HUES64 (cell line): ENCODE data around the gene ITPR2.

Experiments used
- H3K27ac ChIP-seq: 2 replicates; pipeline ENCODE4 v1.7.0; 2013; ENCODE audit warnings: low read depth, low read length, inconsistent platforms
- H3K27me3 ChIP-seq: 2 replicates; pipeline ENCODE4 v1.6.1; 2013; ENCODE audit warnings: mild to moderate bottlenecking, low read length; ENCODE audit not compliant: insufficient read depth
- H3K36me3 ChIP-seq: 2 replicates; pipeline ENCODE4 v1.6.1; 2013; ENCODE audit warnings: mild to moderate bottlenecking, low read length; ENCODE audit not compliant: insufficient read depth
- H3K4me1 ChIP-seq: 2 replicates; pipeline ENCODE4 v1.6.1; 2013; ENCODE audit warnings: mild to moderate bottlenecking, low read length, moderate library complexity; ENCODE audit not compliant: insufficient read depth
- H3K4me3 ChIP-seq: 2 replicates; pipeline ENCODE4 v1.5.1; 2013; ENCODE audit warnings: mild to moderate bottlenecking, low read length, moderate library complexity
- H3K9ac ChIP-seq: 2 replicates; pipeline ENCODE4 v1.6.1; 2013; ENCODE audit warnings: mild to moderate bottlenecking, low read depth, low read length
- H3K9me3 ChIP-seq: 2 replicates; pipeline ENCODE4 v1.6.1; 2013; ENCODE audit warnings: low read depth, low read length; ENCODE audit not compliant: insufficient read depth
- WGBS: fragments of 150-250, 120-280 bp; methylation state at CpG from one replicate; pipeline ENCODE4 v1.1.7; 2013; ENCODE audit warnings: missing lambda C conversion rate; 5-methylcytosine and 5-hydroxymethylcytosine counted together

ITPR2 gene

DNA sequence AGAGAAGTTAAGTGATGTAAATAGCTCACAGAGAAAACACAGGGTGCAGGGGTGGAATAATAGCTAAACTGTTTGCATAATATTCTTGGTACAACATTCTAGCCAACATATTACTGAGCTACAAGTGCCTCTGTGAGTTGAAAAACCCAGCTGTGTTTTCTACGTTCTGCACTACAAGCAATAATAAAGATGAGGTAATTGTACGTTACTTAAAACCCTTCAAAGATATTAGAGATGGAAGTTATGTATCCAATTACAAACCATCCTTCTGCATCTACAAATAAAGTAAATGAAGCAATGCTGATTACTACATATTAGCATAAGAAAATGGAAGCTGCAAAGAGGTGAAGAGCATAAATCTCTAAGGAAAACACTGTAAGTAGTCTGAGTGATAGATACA is 366.3 kb downstream of the ITPR2 start:
- no CpG with 5 or more reads among the region's 2 CpGs for WGBS
- Histone ChIP-seq H3K4me3 (no peak overlapping the region), H3K36me3 (no peaks in the 10 kb centered on the region), H3K9ac (no peak overlapping the region), H3K27ac (no peak overlapping the region), H3K4me1 (peaks cover 7% of the 10 kb centered on the region; the same call in 1 of the 2 replicates), H3K9me3 (no peaks in the 10 kb centered on the region), H3K27me3 (no peaks in the 10 kb centered on the region)

DNA sequence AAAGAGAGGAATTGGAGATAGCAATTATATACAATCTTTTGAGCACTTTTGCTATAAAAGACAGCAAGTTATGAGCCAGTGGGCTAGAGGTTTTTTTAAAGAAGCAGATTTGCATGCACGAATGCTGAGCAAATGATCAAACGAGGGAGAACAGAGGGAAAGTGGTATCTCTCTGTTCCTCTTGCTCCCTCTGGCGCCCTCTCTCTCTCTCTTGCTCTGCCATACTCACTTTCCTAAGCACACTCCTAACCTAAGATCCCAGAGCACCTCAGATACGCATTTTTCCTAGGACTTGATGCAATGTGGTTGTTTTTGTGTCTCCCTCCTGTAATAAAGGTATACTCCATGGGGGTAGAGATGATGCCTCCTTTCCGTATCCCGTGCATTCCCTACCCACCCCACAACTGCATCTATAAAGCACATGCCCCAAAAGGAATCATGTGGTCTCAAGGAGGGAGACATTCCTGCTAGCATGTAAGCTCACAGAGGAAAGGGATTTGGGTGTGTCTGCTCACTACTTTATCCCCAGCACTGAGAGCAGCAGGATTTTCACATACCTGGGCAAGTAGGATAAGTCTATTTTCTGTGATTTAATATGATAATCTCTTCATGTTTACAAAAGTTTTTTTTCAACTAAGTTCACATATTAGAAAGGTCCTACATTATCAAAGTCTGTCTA is 367.4 kb downstream of the ITPR2 start:
- H3K27ac ChIP-seq: no peak overlapping the region
- peaks cover 7% of the 10 kb centered on the region; the same call in 1 of the 2 replicates for H3K4me1 ChIP-seq
- H3K27me3 ChIP-seq: no peaks in the 10 kb centered on the region
- no peak overlapping the region for H3K9ac ChIP-seq
- no peaks in the 10 kb centered on the region for H3K9me3 ChIP-seq
- H3K4me3 ChIP-seq: no peak overlapping the region
- 82% methylated on average over 3 of the region's 6 CpGs for WGBS
- no peaks in the 10 kb centered on the region for H3K36me3 ChIP-seq

DNA sequence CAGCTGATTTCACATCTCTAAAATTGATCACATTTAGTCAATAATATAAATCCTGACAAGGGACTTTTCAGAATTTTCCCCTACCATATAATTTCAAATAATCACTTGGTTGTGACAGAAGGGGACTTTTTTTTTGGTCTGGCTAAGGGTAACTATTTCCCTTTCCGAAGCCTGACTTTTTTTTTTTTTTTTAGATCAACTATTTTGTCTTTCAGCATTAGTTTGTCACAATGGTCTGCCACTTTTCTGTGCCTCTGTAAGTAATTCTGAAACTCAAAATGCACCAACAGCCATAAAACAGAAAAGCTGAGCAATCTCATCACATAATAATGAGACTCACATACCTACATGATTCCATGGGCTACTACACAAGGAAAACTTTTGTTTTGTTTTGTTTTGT is 371.2 kb downstream of the ITPR2 start:
- H3K4me3 ChIP-seq: no peak overlapping the region
- H3K9me3 ChIP-seq: no peaks in the 10 kb centered on the region
- no peak overlapping the region for H3K9ac ChIP-seq
- 94% methylated on average over 1 of the region's 1 CpG for WGBS
- 0 out of 2 replicates have a peak, but pooled peaks cover 4% of the 10 kb centered on the region for H3K36me3 ChIP-seq
- no peak overlapping the region for H3K27ac ChIP-seq
- H3K27me3 ChIP-seq: no peaks in the 10 kb centered on the region
- H3K4me1 ChIP-seq: peaks cover 2% of the 10 kb centered on the region; the same call in 1 of the 2 replicates

DNA sequence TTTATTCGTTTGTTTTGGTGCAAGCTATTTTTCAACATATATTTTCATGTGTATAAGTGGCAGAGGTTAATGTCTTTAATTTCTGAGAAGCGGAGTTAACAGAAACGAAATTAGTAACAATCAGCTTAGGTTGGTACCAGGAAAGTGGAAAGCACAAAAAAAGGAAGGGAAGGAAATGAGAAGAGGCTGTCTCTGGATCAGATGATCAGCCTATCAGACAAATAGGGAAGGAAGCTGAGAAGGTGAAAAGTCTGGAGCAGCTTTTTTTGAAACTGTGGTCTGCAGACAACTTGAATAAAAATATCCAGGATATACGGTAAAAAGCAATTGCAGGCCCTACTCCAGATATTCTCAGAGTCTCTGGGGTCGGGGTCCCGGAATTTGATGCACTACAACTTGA is 372.6 kb downstream of the ITPR2 start:
- H3K9ac ChIP-seq: no peak overlapping the region
- H3K27ac ChIP-seq: no peak overlapping the region
- no peak overlapping the region for H3K4me3 ChIP-seq
- WGBS: 97% methylated on average over 5 of the region's 6 CpGs
- no peaks in the 10 kb centered on the region for H3K9me3 ChIP-seq
- H3K4me1 ChIP-seq: no peaks in the 10 kb centered on the region
- H3K36me3 ChIP-seq: 0 out of 2 replicates have a peak, but pooled peaks cover 4% of the 10 kb centered on the region
- H3K27me3 ChIP-seq: no peaks in the 10 kb centered on the region

DNA sequence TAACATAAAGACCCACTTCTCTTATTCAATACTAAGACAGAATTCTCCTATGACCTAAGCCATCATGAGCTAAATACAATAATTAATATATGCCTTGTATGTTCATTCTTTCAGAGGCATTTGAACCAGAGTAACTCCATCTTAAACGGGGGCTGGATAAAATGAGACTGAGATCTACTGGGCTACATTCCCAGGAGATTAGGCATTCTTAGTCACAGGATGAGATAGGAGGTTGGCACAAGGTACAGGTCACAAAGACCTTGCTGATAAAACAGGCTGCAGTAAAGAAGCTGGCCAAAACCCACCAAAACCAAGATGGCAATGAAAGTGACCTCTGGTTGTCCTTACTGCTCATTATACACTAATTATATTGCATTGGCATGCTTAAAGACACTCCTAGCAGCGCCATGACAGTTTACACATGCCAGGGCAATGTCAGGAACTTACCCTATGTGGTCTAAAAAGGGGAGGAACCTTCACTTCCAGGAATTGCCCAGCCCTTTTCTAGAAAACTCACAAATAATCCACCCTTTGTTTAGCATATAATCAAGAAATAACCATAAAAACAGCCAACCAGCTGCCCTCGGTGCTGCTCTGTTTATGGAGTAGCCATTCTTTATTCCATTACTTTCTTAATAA is 376.9 kb downstream of the ITPR2 start:
- Histone ChIP-seq H3K9me3 (no peaks in the 10 kb centered on the region), H3K4me3 (no peak overlapping the region), H3K27me3 (no peaks in the 10 kb centered on the region), H3K9ac (no peak overlapping the region), H3K36me3 (0 out of 2 replicates have a peak, but pooled peaks cover 4% of the 10 kb centered on the region), H3K27ac (no peak overlapping the region), H3K4me1 (no peaks in the 10 kb centered on the region)
- 79% methylated on average over 3 of the region's 3 CpGs for WGBS

DNA sequence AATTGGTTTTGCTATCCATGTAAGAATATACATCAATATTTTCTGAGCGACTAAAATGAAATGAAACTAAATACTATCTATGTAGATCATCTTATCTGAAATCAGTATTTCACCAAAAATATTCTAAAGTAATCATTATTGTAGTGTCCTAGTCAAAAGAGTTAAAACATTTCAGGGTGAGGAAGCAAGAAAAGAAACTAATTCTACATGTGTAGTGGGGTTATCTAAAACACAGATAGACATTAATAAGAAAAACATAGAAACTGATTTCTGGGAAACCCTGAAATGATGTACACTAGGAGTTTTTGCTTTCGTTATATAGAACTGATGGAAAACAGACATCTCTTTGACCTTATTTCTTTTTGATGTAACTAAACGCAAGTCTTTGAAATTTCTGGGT is 379.7 kb downstream of the ITPR2 start:
- H3K36me3 ChIP-seq: 0 out of 2 replicates have a peak, but pooled peaks cover 4% of the 10 kb centered on the region
- H3K4me1 ChIP-seq: no peaks in the 10 kb centered on the region
- H3K9me3 ChIP-seq: no peaks in the 10 kb centered on the region
- WGBS: 100% methylated on average over 2 of the region's 3 CpGs
- no peak overlapping the region for H3K4me3 ChIP-seq
- H3K27ac ChIP-seq: no peak overlapping the region
- H3K9ac ChIP-seq: no peak overlapping the region
- H3K27me3 ChIP-seq: no peaks in the 10 kb centered on the region

DNA sequence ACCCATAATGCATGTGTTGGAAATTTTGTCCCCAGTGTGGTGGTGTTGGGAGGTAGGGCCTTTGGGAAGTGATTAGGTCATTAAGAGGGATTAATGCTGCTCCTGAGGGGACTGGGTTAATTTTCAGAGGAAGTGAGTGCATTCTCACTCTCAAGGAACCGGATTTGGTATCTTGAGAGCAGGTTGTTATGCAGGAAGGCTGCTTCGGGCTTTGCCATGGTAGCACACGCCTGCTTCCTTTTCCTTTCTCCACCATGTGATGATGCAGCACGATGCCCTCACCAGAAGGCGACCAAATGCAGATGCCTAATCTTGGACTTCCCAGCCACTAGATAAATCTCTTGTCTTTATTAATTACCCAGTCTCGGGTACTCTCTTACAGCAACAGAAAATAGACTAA is 380.5 kb downstream of the ITPR2 start:
- WGBS: 90% methylated on average over 6 of the region's 6 CpGs
- H3K4me3 ChIP-seq: no peak overlapping the region

DNA sequence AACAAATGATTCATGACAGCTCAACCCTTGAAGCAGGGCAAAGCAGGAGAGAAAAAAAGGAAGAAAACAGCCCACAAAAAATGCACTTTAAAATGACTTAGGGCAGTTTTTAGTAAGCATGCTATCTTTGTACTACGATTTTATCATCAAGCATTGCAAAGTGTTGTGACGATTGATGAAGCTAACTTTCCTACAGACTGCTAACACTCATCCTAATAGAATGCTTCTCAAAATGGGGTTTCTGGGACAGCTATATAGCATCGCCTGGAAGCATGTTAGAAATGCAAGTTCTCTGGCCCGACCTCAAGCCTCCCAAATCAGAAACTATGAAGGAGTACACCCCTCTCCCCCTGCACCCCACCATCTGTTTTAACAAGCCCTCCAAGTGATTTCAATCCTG is 381.2 kb downstream of the ITPR2 start:
- no peak overlapping the region for H3K4me3 ChIP-seq
- H3K27me3 ChIP-seq: no peaks in the 10 kb centered on the region
- WGBS: 91% methylated on average over 4 of the region's 4 CpGs
- no peaks in the 10 kb centered on the region for H3K9me3 ChIP-seq
- no peaks in the 10 kb centered on the region for H3K36me3 ChIP-seq
- no peak overlapping the region for H3K27ac ChIP-seq
- H3K9ac ChIP-seq: no peak overlapping the region
- H3K4me1 ChIP-seq: no peaks in the 10 kb centered on the region

More for the DNA sequence above, 380.5 kb downstream of the ITPR2 start:
- H3K27me3 ChIP-seq: no peaks in the 10 kb centered on the region
- no peak overlapping the region for H3K27ac ChIP-seq
- no peaks in the 10 kb centered on the region for H3K4me1 ChIP-seq
- H3K9ac ChIP-seq: no peak overlapping the region
- no peaks in the 10 kb centered on the region for H3K36me3 ChIP-seq
- H3K9me3 ChIP-seq: no peaks in the 10 kb centered on the region

DNA sequence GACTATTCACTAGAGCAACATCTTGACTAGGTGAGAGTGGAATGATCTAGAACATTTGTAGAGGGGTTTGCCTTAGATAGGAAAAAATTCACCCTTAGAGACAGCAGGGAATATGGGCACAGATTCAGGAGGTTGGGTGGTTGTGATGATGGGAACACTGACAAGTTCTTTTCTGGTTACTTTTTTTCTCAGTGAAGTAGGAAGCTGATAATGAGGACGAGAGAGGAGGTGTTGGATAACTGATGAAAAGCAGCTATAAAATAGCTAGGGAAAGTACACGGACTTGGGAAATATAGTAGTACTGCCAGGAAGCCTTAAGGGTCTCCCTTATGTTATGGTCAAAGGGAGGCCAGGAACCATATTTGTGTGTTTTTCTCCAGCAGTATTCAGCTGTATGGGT is 387.1 kb downstream of the ITPR2 start:
- WGBS: 84% methylated on average over 2 of the region's 2 CpGs
- H3K9ac ChIP-seq: no peak overlapping the region
- H3K4me1 ChIP-seq: no peaks in the 10 kb centered on the region
- no peaks in the 10 kb centered on the region for H3K27me3 ChIP-seq
- H3K27ac ChIP-seq: no peak overlapping the region
- no peaks in the 10 kb centered on the region for H3K36me3 ChIP-seq
- no peaks in the 10 kb centered on the region for H3K9me3 ChIP-seq
- no peak overlapping the region for H3K4me3 ChIP-seq

DNA sequence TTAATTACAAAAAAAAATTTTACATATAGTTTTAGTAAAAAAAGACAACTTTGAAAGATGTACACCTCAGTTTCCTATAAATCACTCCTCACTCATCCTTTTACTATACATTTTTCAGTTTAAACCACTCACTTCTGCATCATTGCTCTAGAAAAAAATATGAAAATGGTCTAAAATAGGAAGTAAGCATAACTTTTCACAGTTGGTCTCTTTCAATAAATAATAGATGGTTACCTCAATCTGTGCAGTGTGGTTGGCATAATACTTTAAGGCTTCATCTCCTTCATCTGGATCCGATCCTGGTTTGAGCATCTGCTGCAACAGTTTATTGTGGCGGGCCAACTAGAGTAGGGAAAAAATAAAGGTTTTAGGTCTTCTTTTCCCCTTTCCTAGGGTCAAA is 389.7 kb downstream of the ITPR2 start:
- H3K36me3 ChIP-seq: peaks cover 7% of the 10 kb centered on the region; the same call in 1 of the 2 replicates

DNA sequence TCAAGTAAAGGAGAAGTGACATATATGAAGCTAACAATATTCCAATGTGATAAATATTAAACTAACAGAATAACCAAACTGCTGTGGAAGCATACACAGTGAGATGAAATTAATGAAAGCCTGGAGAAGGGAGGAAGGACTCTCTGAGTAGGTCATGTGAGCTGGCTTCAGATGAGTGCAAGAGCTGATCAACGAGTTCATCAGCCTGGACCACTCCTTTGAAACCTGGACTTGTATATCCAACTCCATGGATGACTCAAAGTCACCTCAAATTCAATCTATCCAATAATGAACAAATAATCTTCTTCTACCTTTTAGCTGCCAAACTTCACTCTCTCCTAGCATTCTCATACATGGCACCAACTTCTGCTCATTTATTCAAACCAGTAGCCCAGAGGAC is 391.6 kb downstream of the ITPR2 start:
- Histone ChIP-seq H3K27ac (no peak overlapping the region), H3K27me3 (no peaks in the 10 kb centered on the region), H3K9ac (no peak overlapping the region), H3K4me1 (no peaks in the 10 kb centered on the region), H3K4me3 (no peak overlapping the region), H3K9me3 (no peaks in the 10 kb centered on the region), H3K36me3 (peaks cover 7% of the 10 kb centered on the region; the same call in 1 of the 2 replicates)
- WGBS: 96% methylated on average over 1 of the region's 1 CpG

More for the DNA sequence above, 389.7 kb downstream of the ITPR2 start:
- H3K9me3 ChIP-seq: no peaks in the 10 kb centered on the region
- no peaks in the 10 kb centered on the region for H3K27me3 ChIP-seq
- H3K4me1 ChIP-seq: no peaks in the 10 kb centered on the region
- H3K4me3 ChIP-seq: no peak overlapping the region
- H3K27ac ChIP-seq: no peak overlapping the region
- no peak overlapping the region for H3K9ac ChIP-seq
- WGBS: 100% methylated on average over 2 of the region's 2 CpGs
